ENCODE data around the gene USH1G.
"Not testable (repeated sequence)": the region's sequence is repeated elsewhere in the genome, so short reads cannot be mapped to it uniquely, and the experiment has no call there.

Gene USH1G

DNA sequence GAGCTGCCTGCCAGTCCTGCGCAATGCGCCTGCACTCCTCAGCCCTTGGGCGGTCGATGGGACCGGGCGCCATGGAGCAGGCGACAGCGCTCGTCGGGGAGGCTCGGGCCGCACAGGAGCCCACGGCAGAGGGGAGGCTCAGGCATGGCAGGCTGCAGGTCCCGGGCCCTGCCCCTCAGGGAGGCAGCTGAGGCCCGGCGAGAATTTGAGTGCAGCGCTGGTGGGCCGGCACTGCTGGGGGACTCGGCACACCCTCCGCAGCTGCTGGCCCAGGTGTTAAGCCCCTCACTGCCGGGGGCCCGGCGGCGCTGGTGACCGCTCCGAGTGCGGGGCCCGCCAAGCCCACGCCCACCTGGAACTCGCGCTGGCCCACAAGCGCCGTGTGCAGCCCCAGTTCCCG, 16.0 kb downstream of the USH1G start:
- no peak overlapping the region for H3K27ac ChIP-seq (ENCODE audit: low read depth, low read length, poor library complexity, severe bottlenecking)
- no peak for TF ChIP-seq EZH2 (IDR thresholded peaks at IDR 0.05; ENCODE audit: borderline replicate concordance, low read length)
- no peak for TF ChIP-seq CTCF (IDR thresholded peaks at IDR 0.05; ENCODE audit: low read length)
- H4K20me1 ChIP-seq (ENCODE audit: insufficient read depth, low read length) = no peaks in the 10 kb centered on the region
- no peak overlapping the region for H3K9ac ChIP-seq (ENCODE audit: low read length)
- H2AFZ ChIP-seq (ENCODE audit: low read length) = no peak overlapping the region
- no peaks in the 10 kb centered on the region for H3K4me1 ChIP-seq (ENCODE audit: insufficient read depth, low read length, severe bottlenecking)
- no peaks in the 10 kb centered on the region for H3K36me3 ChIP-seq (ENCODE audit: insufficient read depth, low read length)
- no peaks in the 10 kb centered on the region for H3K9me3 ChIP-seq (ENCODE audit: low read length)
- no peaks in the 10 kb centered on the region for H3F3A ChIP-seq (ENCODE audit: insufficient read depth, low read length)
- no peaks in the 10 kb centered on the region for H3K27me3 ChIP-seq (ENCODE audit: insufficient read depth, low read length)
- H3K79me2 ChIP-seq (ENCODE audit: insufficient read depth, low read length) = no peaks in the 10 kb centered on the region
- H3K4me2 ChIP-seq (ENCODE audit: low read length) = no peak overlapping the region
- no peaks in the 10 kb centered on the region for H3K9me2 ChIP-seq (ENCODE audit: low read depth, low read length)
- no peak overlapping the region for H3K4me3 ChIP-seq (ENCODE audit: low read depth, low read length, poor library complexity, severe bottlenecking)

DNA sequence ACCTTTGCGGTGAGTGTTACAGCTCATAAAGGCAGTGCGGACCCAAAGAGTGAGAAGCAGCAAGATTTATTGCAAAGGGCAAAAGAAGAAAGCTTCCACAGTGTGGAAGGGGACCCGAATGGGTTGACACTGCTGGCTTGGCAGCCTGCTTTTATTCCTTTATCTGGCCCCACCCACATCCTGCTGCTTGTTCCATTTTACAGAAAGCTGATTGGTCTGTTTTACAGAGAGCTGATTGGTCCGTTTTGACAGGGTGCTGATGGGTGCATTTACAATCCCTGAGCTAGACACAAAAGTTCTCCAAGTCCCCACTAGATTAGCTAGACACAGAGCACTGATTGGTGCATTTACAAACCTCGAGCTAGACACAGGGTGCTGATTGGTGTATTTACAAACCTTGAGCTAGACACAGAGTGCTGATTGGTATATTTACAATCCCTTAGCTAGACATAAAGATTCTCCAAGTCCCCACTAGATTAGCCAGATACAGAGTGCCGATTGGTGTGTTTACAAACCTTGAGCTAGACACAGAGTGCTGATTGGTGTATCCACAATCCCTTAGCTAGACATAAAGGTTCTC, 16.8 kb downstream of the USH1G start:
- H3K4me1 ChIP-seq (ENCODE audit: insufficient read depth, low read length, severe bottlenecking); H3K27ac ChIP-seq (ENCODE audit: low read depth, low read length, poor library complexity, severe bottlenecking); H3K9me2 ChIP-seq (ENCODE audit: low read depth, low read length); H3K4me3 ChIP-seq (ENCODE audit: low read depth, low read length, poor library complexity, severe bottlenecking); H3K4me2 ChIP-seq (ENCODE audit: low read length); H3F3A ChIP-seq (ENCODE audit: insufficient read depth, low read length); H3K79me2 ChIP-seq (ENCODE audit: insufficient read depth, low read length); H4K20me1 ChIP-seq (ENCODE audit: insufficient read depth, low read length); H2AFZ ChIP-seq (ENCODE audit: low read length); H3K9me3 ChIP-seq (ENCODE audit: low read length); H3K36me3 ChIP-seq (ENCODE audit: insufficient read depth, low read length); H3K27me3 ChIP-seq (ENCODE audit: insufficient read depth, low read length); H3K9ac ChIP-seq (ENCODE audit: low read length): not testable (repeated sequence)

DNA sequence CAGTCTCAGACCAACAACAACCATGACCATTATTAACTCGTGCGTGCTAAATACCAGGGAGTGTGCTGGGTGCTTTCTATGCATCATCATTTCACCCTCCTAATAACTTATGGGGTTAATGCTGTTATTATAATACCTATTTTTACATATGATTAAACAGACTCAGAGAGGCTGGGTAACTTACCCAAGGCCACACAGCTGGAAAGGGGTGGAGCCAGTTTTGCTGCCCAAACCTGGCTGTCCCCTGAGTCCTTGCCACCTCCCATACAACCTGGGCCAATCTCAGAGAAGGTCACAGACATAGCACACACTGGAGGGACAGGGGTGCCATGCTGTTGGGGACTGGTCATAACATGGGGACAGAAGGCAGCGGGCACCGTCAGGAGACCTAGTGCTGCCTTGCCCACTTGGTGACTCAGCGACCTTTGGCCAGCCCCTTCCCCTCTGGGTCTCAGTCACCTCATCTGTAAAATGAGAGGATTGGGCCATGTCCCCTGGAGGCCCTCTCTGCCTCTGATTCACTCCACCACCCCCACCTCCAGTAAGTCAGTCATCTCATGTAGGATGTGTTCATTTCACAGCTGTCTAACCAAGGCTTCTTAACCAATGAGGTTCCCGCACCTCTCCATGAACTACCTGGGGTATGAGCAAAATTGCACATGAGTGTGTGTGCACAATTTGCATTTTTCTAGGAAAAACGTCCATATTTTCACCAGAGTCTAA, 18.2 kb downstream of the USH1G start:
- H3K27me3 ChIP-seq (ENCODE audit: insufficient read depth, low read length) = no peaks in the 10 kb centered on the region
- TF ChIP-seq EZH2 (IDR thresholded peaks at IDR 0.05; ENCODE audit: borderline replicate concordance, low read length) (no peak), CTCF (IDR thresholded peaks at IDR 0.05; ENCODE audit: low read length) (no peak)
- H3K9ac ChIP-seq (ENCODE audit: low read length) = no peak overlapping the region

DNA sequence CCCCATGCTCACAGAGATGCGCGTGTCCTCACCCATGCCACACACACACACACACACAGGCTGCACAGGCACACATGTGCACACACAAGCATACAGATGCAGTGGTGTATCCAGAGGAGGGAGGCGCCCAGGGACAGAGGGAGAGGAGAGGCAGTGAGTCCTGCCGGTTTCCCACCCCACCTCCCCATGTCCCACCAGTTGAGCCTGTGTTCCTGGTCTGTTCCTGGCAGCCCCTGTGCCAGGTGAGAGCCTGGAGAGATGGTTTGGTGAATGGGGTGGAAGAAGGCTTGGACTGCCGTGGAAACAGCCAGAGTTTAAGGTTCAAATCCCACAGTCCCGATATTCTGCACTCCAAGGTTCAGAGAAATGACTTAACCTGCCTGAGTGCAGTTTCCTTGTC, 19.4 kb downstream of the USH1G start:
- H3K27ac ChIP-seq (ENCODE audit: low read depth, low read length, poor library complexity, severe bottlenecking) = no peak overlapping the region
- no peaks in the 10 kb centered on the region for H3K27me3 ChIP-seq (ENCODE audit: insufficient read depth, low read length)
- no peaks in the 10 kb centered on the region for H3K9me3 ChIP-seq (ENCODE audit: low read length)
- no peak overlapping the region for H2AFZ ChIP-seq (ENCODE audit: low read length)
- H4K20me1 ChIP-seq (ENCODE audit: insufficient read depth, low read length) = no peaks in the 10 kb centered on the region
- no peaks in the 10 kb centered on the region for H3K9me2 ChIP-seq (ENCODE audit: low read depth, low read length)
- H3F3A ChIP-seq (ENCODE audit: insufficient read depth, low read length) = no peaks in the 10 kb centered on the region
- H3K4me2 ChIP-seq (ENCODE audit: low read length) = no peak overlapping the region
- H3K9ac ChIP-seq (ENCODE audit: low read length) = no peak overlapping the region
- no peak overlapping the region for H3K4me3 ChIP-seq (ENCODE audit: low read depth, low read length, poor library complexity, severe bottlenecking)
- no peaks in the 10 kb centered on the region for H3K36me3 ChIP-seq (ENCODE audit: insufficient read depth, low read length)
- TF ChIP-seq EZH2 (IDR thresholded peaks at IDR 0.05; ENCODE audit: borderline replicate concordance, low read length) = no peak
- no peak for TF ChIP-seq CTCF (IDR thresholded peaks at IDR 0.05; ENCODE audit: low read length)
- H3K79me2 ChIP-seq (ENCODE audit: insufficient read depth, low read length) = no peaks in the 10 kb centered on the region
- no peaks in the 10 kb centered on the region for H3K4me1 ChIP-seq (ENCODE audit: insufficient read depth, low read length, severe bottlenecking)

More for the DNA sequence above, 18.2 kb downstream of the USH1G start:
- no peaks in the 10 kb centered on the region for H3K79me2 ChIP-seq (ENCODE audit: insufficient read depth, low read length)
- H3K4me3 ChIP-seq (ENCODE audit: low read depth, low read length, poor library complexity, severe bottlenecking) = no peak overlapping the region
- no peaks in the 10 kb centered on the region for H3K9me2 ChIP-seq (ENCODE audit: low read depth, low read length)
- H3K36me3 ChIP-seq (ENCODE audit: insufficient read depth, low read length) = no peaks in the 10 kb centered on the region
- no peaks in the 10 kb centered on the region for H3F3A ChIP-seq (ENCODE audit: insufficient read depth, low read length)
- H3K27ac ChIP-seq (ENCODE audit: low read depth, low read length, poor library complexity, severe bottlenecking) = no peak overlapping the region
- H2AFZ ChIP-seq (ENCODE audit: low read length) = no peak overlapping the region
- H3K9me3 ChIP-seq (ENCODE audit: low read length) = no peaks in the 10 kb centered on the region
- H3K4me2 ChIP-seq (ENCODE audit: low read length) = no peak overlapping the region
- H4K20me1 ChIP-seq (ENCODE audit: insufficient read depth, low read length) = no peaks in the 10 kb centered on the region
- no peaks in the 10 kb centered on the region for H3K4me1 ChIP-seq (ENCODE audit: insufficient read depth, low read length, severe bottlenecking)

All from OCI-LY1 (cell line).